K562 (cell line): Measurements from ENCODE around the gene MAD1L1. TPM values are rescaled to one million over a fixed set of nuclear protein-coding genes. Genes with fewer than 3 reads are reported as not detected.

ENCODE experiments used
- ATAC-seq: fragments of 200-7000 bp; cut with Tn5 transposase; 3 replicates; pipeline ENCODE4 v1.9.1; 2020; ENCODE audit warnings: moderate library complexity
- BruUV-seq: library from RNA; stranded (reverse); fragments of 400-500 nt; replicated peaks from 2 replicates; lab custom pipeline; 2021; lab: Mats Ljungman, UMichigan
- CTCF ChIA-PET: fragments of 300-600 bp; formaldehyde crosslinking; extraction: SDS; loops from one replicate; lab custom pipeline; 2021; ENCODE audit warnings: low intra/inter-chr PET ratio; lab: Yijun Ruan, JAX
- POLR2A ChIA-PET: fragments of 300-600, 350-650 bp; sonication (Branson Sonifier 250); formaldehyde crosslinking; extraction: SDS; loops from one replicate; lab custom pipeline; 2021; ENCODE audit warnings: antibody characterized with exemption, inconsistent platforms; lab: Yijun Ruan, JAX
- DNase-seq, 4 experiments: peaks; one replicate each; pipeline versions ENCODE4 v3.0.0 to v3.0.0-alpha.2; 2011 to 2018; ENCODE audit warnings: low spot score in 3 of 4, mixed read lengths in 3 of 4; ENCODE audit errors: extremely low read depth in 1 of 4
- FAIRE-seq: peaks from 2 replicates; lab custom pipeline; 2011; peaks lifted over from hg19 to GRCh38; lab: Jason Lieb, UNC
- H2AFZ ChIP-seq: 2 replicates; pipeline ENCODE4 v1.6.0; 2011; ENCODE audit warnings: low read depth, low read length, control low read depth, inconsistent platforms
- H3K27ac ChIP-seq: fragments of 200-600 bp; 3 replicates; pipeline ENCODE4 v1.8.0; 2011; ENCODE audit warnings: low read depth, mild to moderate bottlenecking, control low read depth, inconsistent platforms, low read length, moderate library complexity, mixed read lengths; ENCODE audit errors: extremely low read depth
- H3K27me3 ChIP-seq, 2 experiments: fragments of 300-600 bp in 1 of 2; 2 replicates in 1 of 2; 3 replicates in 1 of 2; pipeline versions ENCODE4 v1.6.0 to v1.8.0; 2011; ENCODE audit warnings: inconsistent platforms in 2 of 2, low read length in 2 of 2, mild to moderate bottlenecking in 1 of 2, mixed read lengths in 1 of 2, moderate library complexity in 1 of 2; ENCODE audit not compliant: control insufficient read depth in 2 of 2, insufficient read depth in 2 of 2
- H3K36me3 ChIP-seq: fragments of 300-600 bp; 3 replicates; pipeline ENCODE4 v1.8.0; 2011; ENCODE audit warnings: mild to moderate bottlenecking, low read length, inconsistent platforms; ENCODE audit not compliant: control insufficient read depth, insufficient read depth
- H3K4me1 ChIP-seq, 2 experiments: fragments of 200-600 bp in 1 of 2; replicated peaks in 1 of 2; 2 replicates in 1 of 2; 3 replicates in 1 of 2; pipeline versions ENCODE4 v1.5.1 to v1.8.0; 2011; ENCODE audit warnings: inconsistent platforms in 2 of 2, low read length in 2 of 2, mild to moderate bottlenecking in 1 of 2, mixed read lengths in 1 of 2, moderate library complexity in 1 of 2; ENCODE audit not compliant: control insufficient read depth in 2 of 2, insufficient read depth in 2 of 2
- H3K4me2 ChIP-seq: 2 replicates; pipeline ENCODE4 v1.6.1; 2011; ENCODE audit warnings: low read length, control low read depth, inconsistent platforms, mixed read lengths; ENCODE audit not compliant: insufficient read depth
- H3K4me3 ChIP-seq: fragments of 200-600 bp; sonication (generic), shearing (Covaris generic); 2 replicates; pipeline ENCODE4 v1.5.1; 2016; ENCODE audit warnings: control low read depth, inconsistent platforms
- H3K79me2 ChIP-seq: fragments of 200-600 bp; 3 replicates; pipeline ENCODE4 v1.8.0; 2011; ENCODE audit warnings: low read length, inconsistent platforms; ENCODE audit not compliant: control insufficient read depth, insufficient read depth
- H3K9ac ChIP-seq, 2 experiments: 2 replicates each; pipeline versions ENCODE4 v1.6.0 to v1.6.1; 2011; ENCODE audit warnings: low read depth in 2 of 2, low read length in 2 of 2, control low read depth in 1 of 2, inconsistent platforms in 1 of 2, mild to moderate bottlenecking in 1 of 2, mixed read lengths in 1 of 2; ENCODE audit not compliant: insufficient read depth in 1 of 2
- H3K9me1 ChIP-seq: one replicate; pipeline ENCODE4 v1.6.0; 2011; ENCODE audit warnings: inconsistent platforms, mild to moderate bottlenecking, low read length, moderate library complexity; ENCODE audit not compliant: control insufficient read depth, insufficient read depth
- H3K9me3 ChIP-seq: replicated peaks from 2 replicates; pipeline ENCODE4 v1.5.1; 2011; ENCODE audit warnings: low read depth, low read length, inconsistent platforms; ENCODE audit not compliant: control insufficient read depth, insufficient read depth
- H4K20me1 ChIP-seq: replicated peaks from 2 replicates; pipeline ENCODE4 v1.6.1; 2011; ENCODE audit warnings: low read length, inconsistent platforms, mixed read lengths; ENCODE audit not compliant: control insufficient read depth, insufficient read depth
- CTBP1 ChIP-seq: fragments of 450-650 bp; IDR thresholded peaks from 2 replicates; pipeline ENCODE4 v1.6.1; 2016; ENCODE audit warnings: borderline replicate concordance
- POLR2G ChIP-seq: fragments of 200-400 bp; formaldehyde crosslinking; IDR thresholded peaks from 2 replicates; pipeline ENCODE4 v1.6.1; 2017; ENCODE audit warnings: low read depth, mild to moderate bottlenecking, antibody characterized with exemption, low read length, moderate library complexity
- ZBTB33 ChIP-seq: sonication (generic); formaldehyde crosslinking; IDR thresholded peaks from 2 replicates; pipeline ENCODE4 v1.8.1; 2023; ENCODE audit warnings: mild to moderate bottlenecking, missing genetic modification reagents
- WGBS: fragments of 100-300 bp; shearing (Covaris generic); methylation state at CpG from one replicate; pipeline ENCODE4 v1.1.6; 2016; ENCODE audit warnings: low coverage, mixed read lengths; ENCODE audit not compliant: insufficient coverage; ENCODE audit errors: missing lambda C conversion rate; 5-methylcytosine and 5-hydroxymethylcytosine counted together
- in situ Hi-C: fragments of 300-500 bp; cut with MboI; formaldehyde crosslinking; loops from 4 replicates; pipeline ENCODE4 v1.15.0; 2018; ENCODE audit warnings: inconsistent platforms, mixed read lengths
- intact Hi-C: fragments of 100-400 bp; cut with micrococcal nuclease; formaldehyde crosslinking; loops from 2 replicates; pipeline ENCODE4 v1.14.2; 2022
- polyA plus RNA-seq, 8 experiments: library from polyadenylated mRNA; depleted of rRNA in 4 of 8; stranded (reverse) in 5 of 8; unstranded in 3 of 8; fragments of >200 nt; fragmentation: Nextera tagmentation in 2 of 8; fragmentation: Illumina TruSeq in 1 of 8; extraction: Ambion mirVana in 2 of 8; extraction: Trizol in 1 of 8; gene quantifications; 2 replicates each; pipeline versions ENCODE4 v1.2.1 to v1.2.3, GENCODE V29; 2011 to 2014; ENCODE audit warnings: inconsistent platforms in 1 of 8, missing spikeins in 1 of 8
- total RNA-seq, 7 experiments: library from RNA; depleted of rRNA in 6 of 7; stranded (reverse); fragments of >200 nt in 6 of 7; fragmentation: Illumina TruSeq in 2 of 7; extraction: Trizol in 2 of 7; gene quantifications; 2 replicates each; pipeline versions ENCODE4 v1.2.1 to v1.2.3, GENCODE V29; 2011 to 2021; ENCODE audit warnings: low replicate concordance in 1 of 7

MAD1L1 gene
- total and polyA plus RNA-seq, 9 of the 15 experiments (the other 6 are each of a cell fraction or from before 2014, with no cell fraction given): 1.7 to 89.7 (median 18.0) TPM

- FAIRE-seq (no peak), ATAC-seq (no peak), DNase-seq (no peak)
- Histone ChIP-seq H3K9me3 (no peaks in the 10 kb centered on the region), H3K4me2 (no peak overlapping the region), H3K4me1 (peaks cover 0 to 72% of the 10 kb centered on the region in 2 experiments; a peak in 2 of 5 replicates), H2AFZ (no peak overlapping the region), H3K4me3 (no peak overlapping the region), H3K27ac (no peak overlapping the region), H4K20me1 (no peaks in the 10 kb centered on the region), H3K9ac (no peak overlapping the region), H3K36me3 (no peaks in the 10 kb centered on the region), H3K9me1 (no peaks in the 10 kb centered on the region), H3K79me2 (no peaks in the 10 kb centered on the region), H3K27me3 (no peaks in the 10 kb centered on the region)
- in situ Hi-C loops (no loop called here), intact Hi-C loops (no loop called here)
- WGBS: 73% methylated on average over 28 of the region's 41 CpGs
- ChIA-PET POLR2A (interaction anchor here (0.7 kb wide), 1 partner anchor 23 kb away, joined by 3 read pairs; no protein-coding TSS in a partner anchor), CTCF (no interaction called here)
- no TSS peak for BruUV-seq
- TF ChIP-seq ZBTB33: peak; percentile 54; the same call in 1 of the 2 replicates
- peak; percentile 20; the same call in 1 of the 2 replicates for TF ChIP-seq POLR2G
- no peak for TF ChIP-seq CTBP1
These were observed 319.9 kb downstream of the MAD1L1 start for GRCh38 chr7:1912593-1913465.
